22Rv1 (cell line): ENCODE data around the gene MIP.

Experiments used
- H3K27ac ChIP-seq: fragments of 450-650 bp; 2 replicates; pipeline ENCODE4 v1.5.1; 2017
- ZFX ChIP-seq: fragments of 450-650 bp; IDR thresholded peaks from 2 replicates; pipeline ENCODE4 v1.6.1; 2017; ENCODE audit warnings: antibody characterized with exemption, borderline replicate concordance
- TF ChIP-seq, protein P1 (sequence below): fragments of 450-650 bp; IDR thresholded peaks from 2 replicates; pipeline ENCODE4 v1.5.1; 2017; ENCODE audit warnings: mild to moderate bottlenecking

Gene MIP

DNA sequence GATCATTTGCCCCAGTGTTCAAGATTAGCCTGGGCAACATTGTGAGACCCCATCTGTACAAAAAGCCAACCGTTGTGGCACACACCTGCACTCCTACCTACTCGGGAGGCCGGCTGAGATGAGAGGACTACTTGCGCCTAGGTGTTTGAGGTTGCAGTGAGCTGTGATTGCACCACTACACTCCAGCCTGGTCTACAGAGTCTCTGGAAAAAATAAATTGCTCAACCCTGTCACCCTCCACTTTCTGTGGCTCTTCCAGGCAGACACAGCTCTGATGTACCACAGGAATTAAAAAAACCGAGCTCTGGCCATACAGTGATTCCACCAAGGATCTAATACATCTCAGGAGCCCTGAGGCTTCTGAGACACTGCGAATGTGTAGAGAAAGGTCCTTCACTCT is 19.6 kb downstream of the MIP start:
- no peak overlapping the region for H3K27ac ChIP-seq
- TF ChIP-seq, protein P1, sequence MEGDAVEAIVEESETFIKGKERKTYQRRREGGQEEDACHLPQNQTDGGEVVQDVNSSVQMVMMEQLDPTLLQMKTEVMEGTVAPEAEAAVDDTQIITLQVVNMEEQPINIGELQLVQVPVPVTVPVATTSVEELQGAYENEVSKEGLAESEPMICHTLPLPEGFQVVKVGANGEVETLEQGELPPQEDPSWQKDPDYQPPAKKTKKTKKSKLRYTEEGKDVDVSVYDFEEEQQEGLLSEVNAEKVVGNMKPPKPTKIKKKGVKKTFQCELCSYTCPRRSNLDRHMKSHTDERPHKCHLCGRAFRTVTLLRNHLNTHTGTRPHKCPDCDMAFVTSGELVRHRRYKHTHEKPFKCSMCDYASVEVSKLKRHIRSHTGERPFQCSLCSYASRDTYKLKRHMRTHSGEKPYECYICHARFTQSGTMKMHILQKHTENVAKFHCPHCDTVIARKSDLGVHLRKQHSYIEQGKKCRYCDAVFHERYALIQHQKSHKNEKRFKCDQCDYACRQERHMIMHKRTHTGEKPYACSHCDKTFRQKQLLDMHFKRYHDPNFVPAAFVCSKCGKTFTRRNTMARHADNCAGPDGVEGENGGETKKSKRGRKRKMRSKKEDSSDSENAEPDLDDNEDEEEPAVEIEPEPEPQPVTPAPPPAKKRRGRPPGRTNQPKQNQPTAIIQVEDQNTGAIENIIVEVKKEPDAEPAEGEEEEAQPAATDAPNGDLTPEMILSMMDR, result no peak
- TF ChIP-seq ZFX, result no peak

DNA sequence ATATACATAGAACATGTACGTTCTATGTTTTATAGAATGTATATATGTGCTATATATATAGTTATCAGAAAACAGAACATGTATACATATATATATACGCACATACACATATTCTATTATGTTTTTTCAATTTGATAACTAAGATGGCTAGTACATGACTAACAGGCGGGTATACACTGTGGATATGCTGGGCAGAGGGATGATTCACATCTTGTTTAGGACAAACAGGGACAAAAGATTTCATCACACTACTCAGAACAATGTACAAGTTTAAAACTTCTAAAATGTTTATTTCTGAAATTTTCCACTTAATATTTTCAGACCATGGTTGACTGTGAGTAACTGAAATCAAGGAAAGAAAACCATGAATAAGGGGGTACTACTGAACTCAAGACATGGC is 22.6 kb downstream of the MIP start:
- TF ChIP-seq, protein P1, result no peak
- no peak for TF ChIP-seq ZFX
- no peak overlapping the region for H3K27ac ChIP-seq

DNA sequence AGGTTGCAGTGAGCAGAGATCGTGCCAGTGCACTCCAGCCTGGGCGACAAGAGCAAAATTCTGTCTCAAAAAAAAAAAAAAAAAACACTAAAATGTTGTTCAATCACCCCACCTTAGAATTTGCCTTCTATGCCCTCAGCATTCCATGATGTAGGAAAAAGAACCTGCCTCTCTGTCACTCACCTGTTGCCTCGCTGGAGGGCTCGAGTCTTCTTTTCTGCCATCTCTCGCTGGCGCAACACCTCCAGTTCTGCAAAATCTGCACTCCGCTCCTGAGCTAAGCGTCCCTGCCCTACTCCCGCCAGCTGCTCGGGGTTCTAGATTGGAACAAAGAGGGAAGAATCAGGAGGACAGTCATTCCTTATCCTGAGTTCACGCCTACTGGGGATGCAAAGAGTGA is 23.2 kb downstream of the MIP start:
- TF ChIP-seq, protein P1, result no peak
- no peak for TF ChIP-seq ZFX

DNA sequence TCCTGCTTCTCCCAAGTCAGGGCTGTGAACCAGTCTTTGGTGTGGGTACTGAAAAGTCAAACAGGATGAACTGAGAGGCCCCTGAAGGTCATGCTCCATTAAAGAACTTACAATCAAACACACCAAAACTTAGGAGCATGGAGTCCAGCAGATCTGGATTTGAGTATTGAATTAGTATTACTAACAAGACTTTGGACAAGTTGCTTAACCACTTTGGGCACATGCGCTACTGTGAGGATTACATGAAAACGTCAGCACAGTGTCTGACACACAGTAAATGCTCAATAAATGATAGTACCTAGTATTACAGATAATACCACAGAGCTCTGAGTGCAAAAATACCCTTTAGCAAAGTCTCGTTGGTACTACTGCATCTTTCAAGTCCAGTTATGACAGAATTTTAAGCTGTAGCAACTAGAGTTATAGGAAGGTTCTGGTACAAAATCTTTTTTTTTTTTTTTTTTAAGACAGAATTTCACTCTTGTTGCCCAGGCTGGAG is 28.5 kb downstream of the MIP start:
- H3K27ac ChIP-seq, result no peak overlapping the region
- TF ChIP-seq, protein P1, result no peak

More for the DNA sequence above, 23.2 kb downstream of the MIP start:
- H3K27ac ChIP-seq, result no peak overlapping the region

DNA sequence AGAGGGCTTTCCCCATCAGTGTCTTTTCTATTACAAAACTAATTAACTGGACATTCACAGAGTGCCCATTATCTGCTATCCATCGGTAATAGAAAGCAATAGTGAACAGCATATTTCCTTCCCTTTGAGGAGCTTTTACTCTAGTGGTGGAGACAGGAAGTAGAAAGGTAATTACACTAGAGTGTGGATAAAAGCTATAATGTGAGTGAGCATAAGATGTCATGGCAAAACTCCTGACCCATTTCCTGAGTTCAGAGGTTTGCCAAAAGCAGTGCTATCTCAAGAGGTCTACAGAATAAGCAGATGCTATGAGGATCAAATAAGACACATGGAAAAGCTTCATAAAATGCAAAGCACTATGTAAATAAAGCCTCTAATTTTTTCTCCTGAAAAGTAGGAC is 29.3 kb downstream of the MIP start:
- TF ChIP-seq ZFX, result no peak
- TF ChIP-seq, protein P1, result no peak
- no peak overlapping the region for H3K27ac ChIP-seq

DNA sequence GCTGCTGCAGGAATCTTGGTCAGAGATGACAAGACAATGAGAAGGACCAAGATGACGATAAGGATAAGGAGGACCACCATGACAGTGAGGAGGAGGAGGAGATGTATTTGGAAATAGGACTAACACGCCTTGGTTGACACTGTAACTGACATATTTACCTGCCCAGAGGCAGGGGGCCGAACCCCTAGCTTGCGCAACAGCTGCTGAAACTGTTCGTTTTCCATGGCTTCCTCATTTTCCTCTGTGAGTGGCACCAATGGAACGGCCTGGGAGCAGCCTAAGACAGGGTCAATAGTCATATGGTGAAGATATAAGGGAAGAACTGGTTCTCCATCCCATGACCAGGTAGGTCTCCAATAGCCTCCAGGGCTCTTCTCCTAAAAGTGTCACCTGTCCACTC is 34.0 kb downstream of the MIP start:
- no peak for TF ChIP-seq ZFX
- TF ChIP-seq, protein P1, result no peak
- no peak overlapping the region for H3K27ac ChIP-seq

DNA sequence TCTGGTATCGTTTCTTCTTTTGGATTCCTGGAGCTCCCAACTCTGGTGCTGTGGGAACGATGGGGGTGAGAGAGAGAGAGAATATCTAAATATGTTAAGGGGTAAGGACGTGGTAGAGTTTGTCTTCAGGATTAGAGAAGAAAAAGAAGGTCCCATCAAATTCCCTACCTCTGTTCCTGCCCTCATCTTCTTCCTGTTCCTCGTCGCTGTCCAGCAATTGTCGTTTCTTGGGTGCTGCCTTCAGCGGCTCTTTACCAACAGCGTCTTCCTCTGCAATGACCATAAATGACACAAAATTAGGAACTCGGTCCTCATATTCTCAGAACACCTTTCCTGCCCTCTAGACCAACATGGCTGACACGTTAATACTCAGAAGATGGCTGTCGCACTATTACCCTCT is 36.7 kb downstream of the MIP start:
- TF ChIP-seq, protein P1, result no peak
- no peak for TF ChIP-seq ZFX

More for the DNA sequence above, 36.7 kb downstream of the MIP start:
- no peak overlapping the region for H3K27ac ChIP-seq
